ENCODE measurements around the gene TSPAN14. TPM values are rescaled to one million over a fixed set of nuclear protein-coding genes. Genes with fewer than 3 reads are reported as not detected.

Gene TSPAN14
- total and polyA plus RNA-seq, 2 of the 8 experiments (the other 6 are each of a cell fraction or from before 2014, with no cell fraction given): 47.4 to 57.8 TPM

- TF ChIP-seq, protein P1, sequence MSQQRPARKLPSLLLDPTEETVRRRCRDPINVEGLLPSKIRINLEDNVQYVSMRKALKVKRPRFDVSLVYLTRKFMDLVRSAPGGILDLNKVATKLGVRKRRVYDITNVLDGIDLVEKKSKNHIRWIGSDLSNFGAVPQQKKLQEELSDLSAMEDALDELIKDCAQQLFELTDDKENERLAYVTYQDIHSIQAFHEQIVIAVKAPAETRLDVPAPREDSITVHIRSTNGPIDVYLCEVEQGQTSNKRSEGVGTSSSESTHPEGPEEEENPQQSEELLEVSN (IDR thresholded peaks at IDR 0.05): no peak
- TF ChIP-seq TAF7 (optimal IDR thresholded peaks at IDR 0.05; ENCODE audit: borderline replicate concordance, low read depth, low read length): no peak
Observed at GRCh38 chr10:80529604-80530003, 75.5 kb downstream of the TSPAN14 start (continued).
